Femur (tissue), 1 donor: ENCODE measurements around the gene KIAA1958.

ENCODE experiments used
- DNase-seq: peaks from one replicate; pipeline ENCODE4 v3.0.0-alpha.2; 2017

The KIAA1958 gene

GRCh38 chr9:112486221-112487007, at the start of gene KIAA1958:
TSS of gene KIAA1958 (plus strand) at chr9:112486827. CDS start at chr9:112574081, 87,254 bp downstream.
- DNase-seq: peak; percentile 86

- DNase-seq: no peak
Measured at GRCh38 chr9:112437406-112437805, 49.2 kb upstream of the KIAA1958 start.

GRCh38 chr9:112439171-112439570, 47.5 kb upstream of the KIAA1958 start:
- no peak for DNase-seq

GRCh38 chr9:112439825-112440224, 46.8 kb upstream of the KIAA1958 start:
- DNase-seq: no peak

GRCh38 chr9:112443200-112443599, 43.4 kb upstream of the KIAA1958 start:
- no peak for DNase-seq

- DNase-seq: no peak
Measured at GRCh38 chr9:112443636-112444035, 43.0 kb upstream of the KIAA1958 start.

GRCh38 chr9:112445196-112445595, 41.4 kb upstream of the KIAA1958 start:
- no peak for DNase-seq

- DNase-seq: no peak
Measured at GRCh38 chr9:112446080-112446479, 40.5 kb upstream of the KIAA1958 start.

- DNase-seq: no peak
Measured at GRCh38 chr9:112446526-112446925, 40.1 kb upstream of the KIAA1958 start.

GRCh38 chr9:112447283-112447761, 39.3 kb upstream of the KIAA1958 start:
- no peak for DNase-seq

- DNase-seq: no peak
Measured at GRCh38 chr9:112462855-112463254, 23.8 kb upstream of the KIAA1958 start.

GRCh38 chr9:112465352-112465751, 21.3 kb upstream of the KIAA1958 start:
- DNase-seq: no peak

- DNase-seq: no peak
Measured at GRCh38 chr9:112472996-112473395, 13.6 kb upstream of the KIAA1958 start.

- DNase-seq: no peak
Measured at GRCh38 chr9:112473986-112474385, 12.6 kb upstream of the KIAA1958 start.

- no peak for DNase-seq
Measured at GRCh38 chr9:112475318-112475717, 11.3 kb upstream of the KIAA1958 start.

- DNase-seq: no peak
Measured at GRCh38 chr9:112477330-112477729, 9.3 kb upstream of the KIAA1958 start.

GRCh38 chr9:112479221-112479620, 7.4 kb upstream of the KIAA1958 start:
- DNase-seq: no peak

GRCh38 chr9:112484607-112485006, 2.0 kb upstream of the KIAA1958 start:
- no peak for DNase-seq

GRCh38 chr9:112485574-112485973, 1.1 kb upstream of the KIAA1958 start:
- no peak for DNase-seq

- peak; percentile 72 for DNase-seq
Measured at GRCh38 chr9:112487008-112487798, 576 bp downstream of the KIAA1958 start.

- DNase-seq: no peak
Measured at GRCh38 chr9:112487799-112488340, 1.2 kb downstream of the KIAA1958 start.

- no peak for DNase-seq
Measured at GRCh38 chr9:112489039-112489546, 2.5 kb downstream of the KIAA1958 start.
